Panc1 (cell line): Measurements from ENCODE around the gene TPR. TPM values are rescaled to one million over a fixed set of nuclear protein-coding genes. Genes with fewer than 3 reads are reported as not detected.

Source experiments
- ATAC-seq: fragments of 200-7000 bp; cut with Tn5 transposase; 2 replicates; pipeline ENCODE4 v1.9.1; 2020; ENCODE audit warnings: mild to moderate bottlenecking, moderate library complexity
- BruUV-seq: library from RNA; stranded (reverse); fragments of 400-500 nt; replicated peaks from 2 replicates; lab custom pipeline; 2021; lab: Mats Ljungman, UMichigan
- CTCF ChIA-PET: fragments of 300-600 bp; sonication (Branson Sonifier 250); formaldehyde crosslinking; loops from one replicate; lab custom pipeline; 2022; ENCODE audit warnings: antibody characterized with exemption; lab: Charles Lee
- POLR2A ChIA-PET: fragments of 300-600 bp; sonication (Branson Sonifier 250); formaldehyde crosslinking; loops from one replicate; lab custom pipeline; 2022; ENCODE audit warnings: antibody characterized with exemption; lab: Charles Lee
- DNase-seq: peaks from one replicate; pipeline ENCODE4 v3.0.0-alpha.2; 2010; ENCODE audit warnings: low read depth, low spot score
- H3K27ac ChIP-seq: 2 replicates; pipeline ENCODE4 v1.5.1; 2011; ENCODE audit warnings: mild to moderate bottlenecking, low read length, inconsistent platforms
- H3K27me3 ChIP-seq: fragments of 200-500 bp; sonication (Bioruptor generic); 2 replicates; pipeline ENCODE4 v1.6.0; 2014; ENCODE audit warnings: low read length, inconsistent platforms; ENCODE audit not compliant: control insufficient read depth, insufficient read depth
- H3K36me3 ChIP-seq: fragments of 200-500 bp; sonication (Bioruptor generic); 2 replicates; pipeline ENCODE4 v1.5.1; 2014; ENCODE audit warnings: inconsistent platforms, mild to moderate bottlenecking, low read length, moderate library complexity; ENCODE audit not compliant: control insufficient read depth, insufficient read depth
- H3K4me1 ChIP-seq: 2 replicates; pipeline ENCODE4 v1.5.1; 2011; ENCODE audit warnings: inconsistent platforms, mild to moderate bottlenecking, low read length, moderate library complexity; ENCODE audit not compliant: control insufficient read depth, insufficient read depth
- H3K4me3 ChIP-seq, 2 experiments: 2 replicates each; pipeline ENCODE4 v1.5.1; 2011 to 2012; ENCODE audit warnings: low read depth in 2 of 2, low read length in 2 of 2, mild to moderate bottlenecking in 2 of 2, inconsistent platforms in 1 of 2, moderate library complexity in 1 of 2
- H3K9me3 ChIP-seq: fragments of 200-500 bp; sonication (Bioruptor generic); 2 replicates; pipeline ENCODE4 v1.5.1; 2014; ENCODE audit warnings: low read depth, mild to moderate bottlenecking, inconsistent platforms, low read length, moderate library complexity; ENCODE audit not compliant: control insufficient read depth, insufficient read depth
- CTCF ChIP-seq: fragments of 450-650 bp; IDR thresholded peaks from 2 replicates; pipeline ENCODE4 v1.5.1; 2017; ENCODE audit warnings: mild to moderate bottlenecking
- POLR2AphosphoS5 ChIP-seq: IDR thresholded peaks from 2 replicates; pipeline ENCODE4 v1.6.1; 2012; ENCODE audit warnings: mild to moderate bottlenecking, low read depth, low read length, moderate library complexity
- REST ChIP-seq, 2 experiments: IDR thresholded peaks; 2 replicates each; pipeline ENCODE4 v1.6.1; 2011 to 2012; ENCODE audit warnings: low read depth in 2 of 2, control low read depth in 1 of 2, low read length in 1 of 2, mild to moderate bottlenecking in 1 of 2, moderate library complexity in 1 of 2; ENCODE audit not compliant: insufficient read depth in 1 of 2
- SIN3A ChIP-seq: IDR thresholded peaks from 2 replicates; pipeline ENCODE4 v1.6.1; 2012; ENCODE audit warnings: low read depth, mild to moderate bottlenecking, low read length, moderate library complexity, borderline replicate concordance; ENCODE audit not compliant: insufficient read depth
- TCF7L2 ChIP-seq: IDR thresholded peaks from 2 replicates; pipeline ENCODE4 v1.6.1; 2011; ENCODE audit warnings: mild to moderate bottlenecking, low read depth, low read length, inconsistent platforms
- in situ Hi-C: cut with HindIII; loops from 2 replicates; pipeline ENCODE4 v1.10.0; 2016; ENCODE audit warnings: low sequenced_read_pairs, low pct_unique_long_range_greater_than_20kb
- intact Hi-C: fragments of 100-400 bp; cut with micrococcal nuclease; formaldehyde crosslinking; loops from one replicate; pipeline ENCODE4 v1.10.0; 2022; ENCODE audit not compliant: unreplicated experiment
- total RNA-seq: library from RNA; stranded (reverse); gene quantifications from one replicate; pipeline ENCODE4 v1.2.1, GENCODE V29; 2021; ENCODE audit not compliant: unreplicated experiment

TPR gene
- total RNA-seq, 1 experiment from 2014 or later = 115 TPM

GRCh38 chr1:186307445-186307844 is 67.6 kb downstream of the TPR start:
- intact Hi-C loops (no loop called here), in situ Hi-C loops (no loop called here)
- BruUV-seq = no TSS peak
- CTCF ChIA-PET = interaction anchor here (0.6 kb wide), 2 partner anchors 24 to 255 kb away, joined by 4 to 5 read pairs; no protein-coding TSS in a partner anchor
- H3K4me3 ChIP-seq = no peak overlapping the region
- no peaks in the 10 kb centered on the region for H3K9me3 ChIP-seq
- no peak for DNase-seq
- POLR2A ChIA-PET = no interaction called here
- no peaks in the 10 kb centered on the region for H3K4me1 ChIP-seq
- TF ChIP-seq TCF7L2 (no peak), CTCF (no peak), POLR2AphosphoS5 (no peak)
- no peak for ATAC-seq
- no peaks in the 10 kb centered on the region for H3K27me3 ChIP-seq
- H3K36me3 ChIP-seq = peaks cover 8% of the 10 kb centered on the region
- H3K27ac ChIP-seq = no peak overlapping the region

GRCh38 chr1:186306533-186306932 is 68.5 kb downstream of the TPR start:
- intact Hi-C loops (no loop called here), in situ Hi-C loops (no loop called here)
- Histone ChIP-seq H3K27me3 (no peaks in the 10 kb centered on the region), H3K27ac (no peak overlapping the region), H3K4me1 (no peaks in the 10 kb centered on the region), H3K9me3 (no peaks in the 10 kb centered on the region), H3K4me3 (no peak overlapping the region), H3K36me3 (peaks cover 4% of the 10 kb centered on the region; the same call in 1 of the 2 replicates)
- DNase-seq (no peak), ATAC-seq (no peak)
- no peak for TF ChIP-seq TCF7L2
- no peak for TF ChIP-seq REST (IDR thresholded peaks at IDR 0.05; ENCODE audit: insufficient read depth in 1 of 2, low read depth in 2 of 2, low read length in 1 of 2)
- no peak for TF ChIP-seq POLR2AphosphoS5
- TF ChIP-seq SIN3A = no peak
- no peak for TF ChIP-seq CTCF
- CTCF ChIA-PET = no interaction called here
- POLR2A ChIA-PET = no interaction called here
- BruUV-seq = no TSS peak
